ENCODE measurements around the gene DMBT1.
"Not testable (repeated sequence)": the region's sequence is repeated elsewhere in the genome, so short reads cannot be mapped to it uniquely, and the experiment has no call there.

GRCh38 chr10:122586070-122586469, 25.5 kb downstream of the DMBT1 start:
- not testable (repeated sequence) for TF ChIP-seq CTCF (conservative IDR thresholded peaks at IDR 0.05; ENCODE audit: low read length); EZH2phosphoT487 (IDR thresholded peaks at IDR 0.05; ENCODE audit: borderline replicate concordance, low read depth, low read length)

Data from OCI-LY7 (cell line).